Measurements from ENCODE around the gene RNF144B. TPM values are rescaled to one million over a fixed set of nuclear protein-coding genes. Genes with fewer than 3 reads are reported as not detected.

Gene RNF144B
- total and polyA plus RNA-seq, 2 donors (not counting 1 experiment from before 2014, with no cell fraction given) = 3.0 to 17.0 TPM

GRCh38 chr6:18446771-18447170 is 59.6 kb downstream of the RNF144B start:
- Histone ChIP-seq H3K27ac (ENCODE audit: low read length in 2 of 2) (no peak overlapping the region), H3K9me3 (ENCODE audit: control extremely low read depth in 1 of 3, control insufficient read depth in 2 of 3, insufficient read depth in 1 of 3, low read length in 2 of 3) (no peaks in the 10 kb centered on the region), H2AFZ (ENCODE audit: insufficient read depth, low read depth, low read length, poor library complexity, severe bottlenecking) (no peak overlapping the region), H4K20me1 (ENCODE audit: control insufficient read depth, insufficient read depth, low read length, poor library complexity, severe bottlenecking) (no peaks in the 10 kb centered on the region), H3K27me3 (replicated peaks in 1 of 4; ENCODE audit: control extremely low read depth in 1 of 4, control insufficient read depth in 3 of 4, insufficient read depth in 4 of 4, low read length in 3 of 4) (no peaks in the 10 kb centered on the region), H3K4me1 (ENCODE audit: control insufficient read depth in 2 of 2, insufficient read depth in 2 of 2, low read length in 2 of 2) (peaks cover 0 to 7% of the 10 kb centered on the region in 2 donors), H3K36me3 (replicated peaks in 1 of 2; ENCODE audit: control extremely low read depth in 1 of 2, control insufficient read depth in 1 of 2, extremely low read depth in 1 of 2, insufficient read depth in 2 of 2, low read length in 1 of 2) (no peaks in the 10 kb centered on the region), H3K4me2 (replicated peaks; ENCODE audit: low read depth, low read length, poor library complexity, severe bottlenecking) (no peak overlapping the region), H3K79me2 (ENCODE audit: control insufficient read depth, insufficient read depth, low read length) (peaks cover 37% of the 10 kb centered on the region), H3K9ac (ENCODE audit: low read length) (no peak overlapping the region), H3K4me3 (ENCODE audit: control extremely low read depth in 1 of 5, extremely low read depth in 1 of 5, insufficient read depth in 1 of 5, low read depth in 2 of 5, low read length in 4 of 5) (no peak overlapping the region)
- no peak for DNase-seq
- ChIA-PET CTCF (no interaction called here), POLR2A (no interaction called here)
- WGBS (ENCODE audit: insufficient coverage) = no CpG with 5 or more reads among the region's 2 CpGs
- TF ChIP-seq CTCF (IDR thresholded peaks at IDR 0.05) = no peak
- TF ChIP-seq EZH2 (IDR thresholded peaks at IDR 0.05; ENCODE audit: borderline replicate concordance, insufficient read depth, low read depth, low read length, poor library complexity, severe bottlenecking) = no peak
- Mint-ChIP-seq H3K27me3 (no peaks in the 10 kb centered on the region), H3K9me3 (ENCODE audit: insufficient read depth) (no peaks in the 10 kb centered on the region), H3K4me3 (no peak overlapping the region), H3K4me1 (peaks cover 22% of the 10 kb centered on the region), H3K27ac (no peak overlapping the region)
- intact Hi-C loops (cut with micrococcal nuclease) = no loop called here
- ATAC-seq (ENCODE audit: low read depth) = no peak

GRCh38 chr6:18447552-18447951 is 60.4 kb downstream of the RNF144B start:
- Histone ChIP-seq H3K4me1 (ENCODE audit: control insufficient read depth in 2 of 2, insufficient read depth in 2 of 2, low read length in 2 of 2) (peaks cover 0 to 7% of the 10 kb centered on the region in 2 donors), H3K4me2 (replicated peaks; ENCODE audit: low read depth, low read length, poor library complexity, severe bottlenecking) (no peak overlapping the region), H3K4me3 (ENCODE audit: control extremely low read depth in 1 of 5, extremely low read depth in 1 of 5, insufficient read depth in 1 of 5, low read depth in 2 of 5, low read length in 4 of 5) (no peak overlapping the region), H3K79me2 (ENCODE audit: control insufficient read depth, insufficient read depth, low read length) (peaks cover 37% of the 10 kb centered on the region), H3K9ac (ENCODE audit: low read length) (no peak overlapping the region), H4K20me1 (ENCODE audit: control insufficient read depth, insufficient read depth, low read length, poor library complexity, severe bottlenecking) (no peaks in the 10 kb centered on the region), H3K27ac (ENCODE audit: low read length in 2 of 2) (no peak overlapping the region), H2AFZ (ENCODE audit: insufficient read depth, low read depth, low read length, poor library complexity, severe bottlenecking) (no peak overlapping the region), H3K27me3 (replicated peaks in 1 of 4; ENCODE audit: control extremely low read depth in 1 of 4, control insufficient read depth in 3 of 4, insufficient read depth in 4 of 4, low read length in 3 of 4) (no peaks in the 10 kb centered on the region), H3K9me3 (ENCODE audit: control extremely low read depth in 1 of 3, control insufficient read depth in 2 of 3, insufficient read depth in 1 of 3, low read length in 2 of 3) (no peaks in the 10 kb centered on the region), H3K36me3 (replicated peaks in 1 of 2; ENCODE audit: control extremely low read depth in 1 of 2, control insufficient read depth in 1 of 2, extremely low read depth in 1 of 2, insufficient read depth in 2 of 2, low read length in 1 of 2) (no peaks in the 10 kb centered on the region)
- ATAC-seq (ENCODE audit: low read depth) = no peak
- Mint-ChIP-seq H3K9me3 (ENCODE audit: insufficient read depth) (no peaks in the 10 kb centered on the region), H3K4me3 (no peak overlapping the region), H3K4me1 (peaks cover 23% of the 10 kb centered on the region), H3K27me3 (no peaks in the 10 kb centered on the region), H3K27ac (no peak overlapping the region)
- no peak for DNase-seq
- CTCF ChIA-PET = no interaction called here
- POLR2A ChIA-PET = no interaction called here
- TF ChIP-seq CTCF (IDR thresholded peaks at IDR 0.05) = no peak
- TF ChIP-seq EZH2 (IDR thresholded peaks at IDR 0.05; ENCODE audit: borderline replicate concordance, insufficient read depth, low read depth, low read length, poor library complexity, severe bottlenecking) = no peak
- intact Hi-C loops (cut with micrococcal nuclease) = no loop called here
- WGBS (ENCODE audit: insufficient coverage) = 96% methylated on average over 2 of the region's 2 CpGs
